Brain microvascular endothelial cell (primary cell): Measurements from ENCODE around the gene AGO3.

ENCODE experiments used
- DNase-seq: peaks from one replicate; pipeline ENCODE4 v3.0.0-alpha.2; 2020
- H3K27ac ChIP-seq: fragments of 250-450 bp; sonication (Bioruptor Pico); 2 replicates; pipeline ENCODE4 v1.5.1; 2020; ENCODE audit warnings: mild to moderate bottlenecking, moderate library complexity
- H3K27me3 ChIP-seq: fragments of 250-450 bp; sonication (Bioruptor Pico); replicated peaks from 2 replicates; pipeline ENCODE4 v1.5.1; 2020; ENCODE audit warnings: mild to moderate bottlenecking
- H3K36me3 ChIP-seq: fragments of 250-450 bp; sonication (Bioruptor Pico); replicated peaks from 2 replicates; pipeline ENCODE4 v1.5.1; 2020; ENCODE audit warnings: mild to moderate bottlenecking
- H3K4me3 ChIP-seq: 2 replicates; pipeline ENCODE4 v1.5.1; 2011; ENCODE audit warnings: low read depth, mild to moderate bottlenecking, control low read depth, low read length, moderate library complexity
- in situ Hi-C: cut with HindIII; loops from 2 replicates; pipeline ENCODE4 v1.10.0; 2017; ENCODE audit warnings: low sequenced_read_pairs, low pct_ligation_motif_present
- TF ChIP-seq, protein P1 (sequence below): IDR thresholded peaks from 2 replicates; pipeline ENCODE4 v1.5.1; 2011; ENCODE audit warnings: low read depth, mild to moderate bottlenecking, moderate library complexity, low read length, control low read depth, inconsistent platforms; ENCODE audit errors: missing control alignments

AGO3 gene

DNA sequence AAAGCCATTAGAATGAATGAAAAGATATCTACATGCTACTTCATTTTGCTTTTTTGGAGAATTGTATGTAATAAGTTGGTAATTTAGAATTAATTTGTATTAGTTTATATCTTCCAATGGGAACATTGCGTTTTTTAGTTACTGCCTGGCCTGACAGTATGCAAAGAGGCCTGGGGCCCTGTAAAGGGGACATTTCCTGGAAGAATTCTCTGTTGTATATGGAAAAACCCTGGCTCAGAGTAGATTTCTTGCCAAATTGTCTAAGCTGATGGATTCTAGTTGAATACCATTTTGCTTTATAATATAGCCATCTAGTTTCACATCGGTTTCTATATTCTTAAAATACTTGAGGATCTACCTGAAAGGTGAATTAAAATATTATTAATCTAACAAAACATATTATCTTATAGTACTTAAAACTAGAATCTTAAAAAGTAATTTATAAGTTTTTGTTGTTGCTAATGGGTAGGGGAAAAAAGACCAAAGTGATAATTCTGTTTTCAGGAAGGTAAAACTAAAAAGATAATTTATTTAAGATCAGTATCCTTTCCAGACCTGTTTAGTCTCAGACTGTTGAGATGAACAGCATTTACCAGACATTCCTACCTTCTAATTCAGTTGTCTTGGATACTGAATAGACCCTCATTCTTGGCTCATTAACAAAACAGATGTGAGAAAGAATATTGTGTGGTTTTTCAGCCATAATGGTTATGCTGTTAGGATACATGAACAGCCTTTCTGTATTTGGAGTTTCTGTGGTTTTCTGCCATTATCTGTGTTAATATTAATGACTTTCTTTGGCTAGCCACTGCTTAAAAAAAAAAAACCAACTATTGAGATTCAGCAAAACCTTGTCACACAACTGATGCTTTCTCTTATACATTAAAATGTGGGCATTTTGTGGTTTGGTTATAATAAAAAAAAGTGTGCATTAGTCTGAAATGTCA is 4.8 kb downstream of the AGO3 start:
- DNase-seq = no peak
- H3K27me3 ChIP-seq = no peaks in the 10 kb centered on the region
- no peak overlapping the region for H3K27ac ChIP-seq
- H3K4me3 ChIP-seq = no peak overlapping the region
- in situ Hi-C loops = no loop called here
- TF ChIP-seq, protein P1, sequence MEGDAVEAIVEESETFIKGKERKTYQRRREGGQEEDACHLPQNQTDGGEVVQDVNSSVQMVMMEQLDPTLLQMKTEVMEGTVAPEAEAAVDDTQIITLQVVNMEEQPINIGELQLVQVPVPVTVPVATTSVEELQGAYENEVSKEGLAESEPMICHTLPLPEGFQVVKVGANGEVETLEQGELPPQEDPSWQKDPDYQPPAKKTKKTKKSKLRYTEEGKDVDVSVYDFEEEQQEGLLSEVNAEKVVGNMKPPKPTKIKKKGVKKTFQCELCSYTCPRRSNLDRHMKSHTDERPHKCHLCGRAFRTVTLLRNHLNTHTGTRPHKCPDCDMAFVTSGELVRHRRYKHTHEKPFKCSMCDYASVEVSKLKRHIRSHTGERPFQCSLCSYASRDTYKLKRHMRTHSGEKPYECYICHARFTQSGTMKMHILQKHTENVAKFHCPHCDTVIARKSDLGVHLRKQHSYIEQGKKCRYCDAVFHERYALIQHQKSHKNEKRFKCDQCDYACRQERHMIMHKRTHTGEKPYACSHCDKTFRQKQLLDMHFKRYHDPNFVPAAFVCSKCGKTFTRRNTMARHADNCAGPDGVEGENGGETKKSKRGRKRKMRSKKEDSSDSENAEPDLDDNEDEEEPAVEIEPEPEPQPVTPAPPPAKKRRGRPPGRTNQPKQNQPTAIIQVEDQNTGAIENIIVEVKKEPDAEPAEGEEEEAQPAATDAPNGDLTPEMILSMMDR = no peak
- no peaks in the 10 kb centered on the region for H3K36me3 ChIP-seq

DNA sequence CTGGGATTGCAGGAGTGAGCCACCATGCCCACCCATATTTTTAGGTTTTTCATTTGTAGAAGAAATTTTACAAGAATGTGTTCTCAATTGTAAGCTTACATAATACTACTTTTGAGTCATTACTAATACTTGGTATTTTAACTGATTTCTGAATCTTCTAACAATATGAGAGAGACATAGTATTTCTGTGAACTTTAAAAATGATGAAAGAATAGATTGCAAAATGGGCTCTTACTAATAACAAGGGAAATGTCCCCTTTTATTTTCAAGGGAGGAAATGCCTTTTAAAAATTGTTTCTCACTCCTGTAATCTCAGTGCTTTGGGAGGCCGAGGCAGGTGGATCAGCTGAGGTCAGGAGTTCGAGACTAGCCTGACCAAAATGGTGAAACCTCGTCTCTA is 5.9 kb downstream of the AGO3 start:
- no peak for DNase-seq
- TF ChIP-seq, protein P1 = no peak
- no peak overlapping the region for H3K27ac ChIP-seq

DNA sequence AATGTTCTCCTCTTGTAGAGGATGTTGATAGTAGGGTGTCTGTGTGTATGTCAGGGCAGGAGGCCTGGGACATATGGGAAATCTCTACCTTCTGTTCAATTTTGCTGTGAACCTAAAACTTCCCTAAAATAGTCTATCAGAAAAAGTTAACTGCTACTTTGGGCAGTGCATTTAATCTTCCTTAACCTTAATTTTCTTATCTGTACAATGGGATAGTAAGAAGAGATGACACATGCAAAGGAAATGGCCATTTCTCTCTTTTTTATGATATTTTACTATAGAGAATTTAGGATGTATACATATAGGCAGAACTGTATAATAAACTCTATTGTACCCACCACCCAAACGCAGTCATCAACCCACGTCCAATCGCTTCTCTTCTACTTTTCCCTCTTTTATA is 8.6 kb downstream of the AGO3 start:
- Histone ChIP-seq H3K27me3 (no peaks in the 10 kb centered on the region), H3K36me3 (no peaks in the 10 kb centered on the region), H3K27ac (no peak overlapping the region), H3K4me3 (no peak overlapping the region)
- TF ChIP-seq, protein P1 = no peak
- in situ Hi-C loops = no loop called here
- no peak for DNase-seq

More for the DNA sequence above, 5.9 kb downstream of the AGO3 start:
- Histone ChIP-seq H3K27me3 (no peaks in the 10 kb centered on the region), H3K4me3 (no peak overlapping the region), H3K36me3 (no peaks in the 10 kb centered on the region)
- in situ Hi-C loops = no loop called here

DNA sequence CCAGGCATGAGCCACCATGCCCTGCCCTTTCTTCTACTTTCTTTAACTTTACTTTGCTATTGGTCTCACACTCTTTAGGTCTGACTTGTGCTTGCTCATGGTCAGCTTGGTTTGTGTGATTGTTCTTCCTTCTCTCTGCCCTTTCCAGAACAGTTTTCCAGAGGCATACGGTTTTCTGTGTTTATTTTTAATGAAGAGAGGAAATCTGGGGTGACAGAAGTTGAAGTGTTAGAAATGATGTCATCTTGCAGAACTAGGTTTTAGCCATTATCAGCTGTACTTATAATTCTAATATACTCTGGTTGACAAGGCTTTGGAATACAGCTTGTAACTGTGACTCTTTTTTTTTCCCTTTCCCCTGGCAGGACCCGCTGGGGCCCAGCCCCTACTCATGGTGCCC is 14.4 kb downstream of the AGO3 start:
- TF ChIP-seq, protein P1 = no peak
- Histone ChIP-seq H3K36me3 (no peaks in the 10 kb centered on the region), H3K27me3 (no peaks in the 10 kb centered on the region), H3K27ac (no peak overlapping the region), H3K4me3 (no peak overlapping the region)
- in situ Hi-C loops = no loop called here
- no peak for DNase-seq

DNA sequence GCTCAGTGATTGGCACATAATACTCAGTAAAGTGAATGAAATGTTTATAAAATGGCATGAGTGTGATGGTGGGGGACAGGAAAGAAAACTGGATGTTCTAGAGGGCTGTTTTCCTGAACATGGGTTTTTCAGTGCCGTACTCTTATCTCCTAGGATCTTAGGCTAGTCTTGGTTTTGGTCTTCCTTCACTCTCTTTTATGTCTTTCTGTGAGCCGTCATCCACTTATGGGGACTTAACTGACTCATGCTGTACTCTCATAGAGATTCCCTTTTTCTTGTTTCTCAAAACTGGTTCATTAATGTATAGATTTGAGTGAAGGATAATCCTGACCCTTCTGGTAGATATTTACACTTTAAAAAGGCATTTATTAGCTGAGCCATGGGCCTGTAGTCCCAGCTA is 16.6 kb downstream of the AGO3 start:
- TF ChIP-seq, protein P1 = no peak
- no peak overlapping the region for H3K4me3 ChIP-seq
- no peaks in the 10 kb centered on the region for H3K27me3 ChIP-seq
- no peak for DNase-seq
- in situ Hi-C loops = no loop called here
- H3K36me3 ChIP-seq = no peaks in the 10 kb centered on the region
- no peak overlapping the region for H3K27ac ChIP-seq
